Hematopoietic multipotent progenitor cell treated with erythropoietin and hydrocortisone succinate and interleukin-3 and kit ligand, for 6 days (in vitro differentiated cells): ENCODE measurements around the gene PRKX.
"Not testable (repeated sequence)": the region's sequence is repeated elsewhere in the genome, so short reads cannot be mapped to it uniquely, and the experiment has no call there.

ENCODE experiments used
- DNase-seq: peaks from one replicate; pipeline ENCODE4 v3.0.0-alpha.2; 2015

Gene PRKX

DNA sequence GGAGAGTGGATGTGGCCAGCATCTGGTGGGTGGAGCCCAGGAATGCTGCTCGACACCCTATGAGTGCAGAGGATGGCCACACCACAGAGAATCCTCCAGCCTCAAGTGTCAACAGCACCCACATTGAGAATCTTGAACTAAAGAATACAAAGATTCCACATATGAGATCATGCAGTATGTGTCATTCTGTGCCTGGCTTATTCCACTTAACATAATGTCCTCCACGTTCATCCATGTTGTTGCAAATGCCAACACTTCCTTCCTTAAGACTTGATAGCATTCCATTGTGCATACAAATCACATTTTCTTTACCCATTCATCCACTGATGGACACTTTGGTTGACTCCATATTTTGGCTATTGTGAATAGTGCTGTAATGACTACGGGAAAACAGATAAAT is 145.8 kb downstream of the PRKX start:
- no peak for DNase-seq

DNA sequence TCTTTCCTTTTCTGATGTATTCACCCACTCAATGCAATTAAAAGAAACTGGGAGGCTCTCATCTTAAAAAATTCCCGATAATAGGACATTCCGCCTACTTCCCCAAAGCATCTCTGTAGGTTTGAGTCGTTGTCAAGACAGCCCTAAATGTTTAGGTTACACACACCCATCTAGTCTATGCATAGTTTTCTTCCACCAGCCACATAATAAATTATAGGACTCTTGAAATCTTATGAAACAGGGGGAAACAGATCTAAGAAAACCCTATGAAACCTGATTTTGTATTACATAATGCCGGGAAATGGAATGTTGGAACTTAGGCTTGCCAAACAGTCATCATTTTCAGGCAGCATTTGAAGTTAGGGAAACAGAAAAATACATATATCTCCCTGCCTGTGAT is 150.0 kb downstream of the PRKX start:
- DNase-seq = no peak

DNA sequence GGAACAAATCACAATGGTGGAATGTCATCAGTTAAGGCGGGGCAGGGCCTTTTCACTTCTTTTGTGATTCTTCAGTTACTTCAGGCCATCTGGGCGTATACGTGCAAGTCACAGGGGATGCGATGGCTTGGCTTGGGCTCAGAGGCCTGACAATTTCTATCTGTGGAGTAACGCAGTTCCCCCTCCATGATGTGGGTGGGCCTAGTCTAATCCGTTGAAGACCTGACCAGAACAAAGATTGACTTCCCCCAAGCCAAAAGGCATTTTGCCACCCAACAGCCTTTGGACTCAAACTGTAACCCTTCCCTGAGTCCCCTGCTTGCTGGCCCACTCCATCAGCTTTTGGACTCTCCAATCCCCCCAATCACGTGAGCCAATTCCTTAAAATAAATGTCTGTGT is 153.4 kb downstream of the PRKX start:
- not testable (repeated sequence) for DNase-seq
